PC-3 (cell line): ENCODE results near the gene AP3S2.

Experiments used
- EZH2 ChIP-seq: fragments of 300-600 bp; sonication (generic); IDR thresholded peaks from one replicate; pipeline ENCODE4 v1.6.1; 2017; ENCODE audit warnings: antibody characterized with exemption, mild to moderate bottlenecking, low read length; ENCODE audit not compliant: unreplicated experiment
- TF ChIP-seq, protein P1 (sequence below): fragments of 300-600 bp; sonication (generic); conservative IDR thresholded peaks from 2 replicates; pipeline ENCODE4 v1.5.1; 2017; ENCODE audit warnings: antibody characterized with exemption, low read depth, mild to moderate bottlenecking, low read length

DNA sequence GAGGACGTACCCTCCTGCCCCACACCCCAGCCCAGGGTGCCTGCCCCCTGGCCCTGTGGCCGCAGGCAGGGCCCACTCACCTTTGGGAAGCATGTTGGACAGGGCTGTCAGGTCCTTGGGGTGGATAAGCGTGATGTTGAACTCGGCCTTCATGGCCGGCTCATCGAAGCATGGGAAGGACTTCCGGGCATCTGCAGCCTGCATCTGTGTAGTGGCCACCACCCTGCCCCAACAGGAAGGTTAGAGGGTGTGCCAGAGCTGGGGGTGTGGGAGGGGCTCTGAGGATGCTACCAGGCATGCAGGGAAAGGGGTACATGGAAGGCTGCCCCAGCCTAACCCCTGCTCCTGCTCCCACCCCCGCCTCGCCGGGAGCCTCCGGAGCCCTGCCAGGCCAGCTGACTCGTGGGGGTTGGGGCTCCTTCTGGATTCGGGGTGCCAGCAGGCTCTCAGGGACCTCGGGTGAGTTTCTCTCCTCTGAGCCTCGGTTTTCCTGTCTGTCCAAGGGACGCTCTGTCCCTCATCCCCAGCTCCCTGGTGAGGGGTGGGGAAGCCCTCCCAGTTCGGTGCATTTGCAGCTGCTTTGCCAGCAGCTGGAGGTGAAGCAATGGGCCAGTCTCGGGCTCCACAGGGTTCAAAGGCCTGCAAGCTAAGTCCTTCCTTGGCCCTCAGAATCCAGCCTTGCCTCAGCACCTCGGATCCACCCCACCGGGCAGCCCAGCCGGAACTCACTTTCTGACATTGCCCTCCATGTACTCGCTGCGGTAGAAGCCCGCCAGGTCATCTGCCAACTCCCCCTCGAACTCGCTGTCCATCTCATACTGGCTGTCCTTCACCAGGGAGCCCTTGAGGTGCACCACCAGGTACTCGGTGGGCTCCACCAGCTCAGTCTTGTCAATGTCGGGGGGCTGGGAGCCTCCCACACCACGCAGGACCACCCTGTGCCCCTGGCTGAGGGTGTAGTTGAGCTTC lies 88.3 kb downstream of the AP3S2 start:
- TF ChIP-seq EZH2 = no peak
- TF ChIP-seq, protein P1, sequence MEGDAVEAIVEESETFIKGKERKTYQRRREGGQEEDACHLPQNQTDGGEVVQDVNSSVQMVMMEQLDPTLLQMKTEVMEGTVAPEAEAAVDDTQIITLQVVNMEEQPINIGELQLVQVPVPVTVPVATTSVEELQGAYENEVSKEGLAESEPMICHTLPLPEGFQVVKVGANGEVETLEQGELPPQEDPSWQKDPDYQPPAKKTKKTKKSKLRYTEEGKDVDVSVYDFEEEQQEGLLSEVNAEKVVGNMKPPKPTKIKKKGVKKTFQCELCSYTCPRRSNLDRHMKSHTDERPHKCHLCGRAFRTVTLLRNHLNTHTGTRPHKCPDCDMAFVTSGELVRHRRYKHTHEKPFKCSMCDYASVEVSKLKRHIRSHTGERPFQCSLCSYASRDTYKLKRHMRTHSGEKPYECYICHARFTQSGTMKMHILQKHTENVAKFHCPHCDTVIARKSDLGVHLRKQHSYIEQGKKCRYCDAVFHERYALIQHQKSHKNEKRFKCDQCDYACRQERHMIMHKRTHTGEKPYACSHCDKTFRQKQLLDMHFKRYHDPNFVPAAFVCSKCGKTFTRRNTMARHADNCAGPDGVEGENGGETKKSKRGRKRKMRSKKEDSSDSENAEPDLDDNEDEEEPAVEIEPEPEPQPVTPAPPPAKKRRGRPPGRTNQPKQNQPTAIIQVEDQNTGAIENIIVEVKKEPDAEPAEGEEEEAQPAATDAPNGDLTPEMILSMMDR = no peak
